ENCODE data around the gene CYCS. TPM values are rescaled to one million over a fixed set of nuclear protein-coding genes. Genes with fewer than 3 reads are reported as not detected.
"Not testable (repeated sequence)": the region's sequence is repeated elsewhere in the genome, so short reads cannot be mapped to it uniquely, and the experiment has no call there.

Gene CYCS
- total RNA-seq, 2 experiments from 2014 or later, result 126 to 131 TPM

DNA sequence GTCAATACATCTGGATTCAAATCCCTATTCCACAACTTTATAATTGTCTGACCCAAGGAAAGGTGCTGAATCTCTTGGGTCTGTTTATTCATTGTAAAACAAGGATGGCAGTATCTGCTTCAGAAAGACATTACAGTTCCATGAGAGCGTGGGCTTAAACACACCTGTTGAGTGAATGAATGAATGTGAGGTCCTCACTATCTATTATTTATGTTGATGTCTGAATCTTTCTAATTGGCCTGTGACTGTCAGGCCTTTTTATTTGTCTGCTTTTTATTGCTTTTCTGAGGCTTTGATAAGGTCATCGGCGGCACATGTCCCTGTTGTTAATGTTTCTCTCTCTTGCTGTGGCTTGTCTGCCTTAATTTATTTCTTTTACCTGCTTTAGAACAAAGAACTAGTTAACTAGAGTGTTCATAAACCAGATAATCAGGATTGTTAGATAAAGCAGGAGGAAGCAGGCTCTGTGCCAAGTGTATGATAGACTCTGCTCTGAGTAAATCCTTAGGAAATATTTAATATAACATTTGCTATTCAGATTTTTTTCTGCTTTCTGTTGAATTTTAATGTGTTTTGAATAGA, 42.3 kb upstream of the CYCS start:
- intact Hi-C loops (cut with DNase I, micrococcal nuclease), result no loop called here
- H3K27me3 Mint-ChIP-seq, result no peaks in the 10 kb centered on the region
- Histone ChIP-seq H3K4me1 (ENCODE audit: insufficient read depth, low read length) (no peaks in the 10 kb centered on the region), H3K27ac (ENCODE audit: low read depth in 1 of 2, low read length in 2 of 2) (no peak overlapping the region), H3K36me3 (ENCODE audit: insufficient read depth, low read length) (peaks cover 4% of the 10 kb centered on the region), H3K27me3 (ENCODE audit: control insufficient read depth in 1 of 2, insufficient read depth in 2 of 2, low read length in 2 of 2) (no peaks in the 10 kb centered on the region), H3K9me3 (ENCODE audit: control insufficient read depth in 1 of 2, insufficient read depth in 1 of 2, low read length in 2 of 2) (no peaks in the 10 kb centered on the region), H3K4me3 (ENCODE audit: low read length) (no peak overlapping the region)
- POLR2A ChIA-PET, result no interaction called here
- no peaks in the 10 kb centered on the region for H3K4me1 Mint-ChIP-seq (ENCODE audit: low read depth)
- no peak overlapping the region for H3K4me3 Mint-ChIP-seq
- H3K36me3 Mint-ChIP-seq (ENCODE audit: low read depth), result peaks cover 39% of the 10 kb centered on the region
- DNase-seq (no peak), ATAC-seq (ENCODE audit: poor library complexity) (no peak)
- H3K9me3 Mint-ChIP-seq, result no peaks in the 10 kb centered on the region
- no peak overlapping the region for H3K27ac Mint-ChIP-seq
- TF ChIP-seq, protein P1, sequence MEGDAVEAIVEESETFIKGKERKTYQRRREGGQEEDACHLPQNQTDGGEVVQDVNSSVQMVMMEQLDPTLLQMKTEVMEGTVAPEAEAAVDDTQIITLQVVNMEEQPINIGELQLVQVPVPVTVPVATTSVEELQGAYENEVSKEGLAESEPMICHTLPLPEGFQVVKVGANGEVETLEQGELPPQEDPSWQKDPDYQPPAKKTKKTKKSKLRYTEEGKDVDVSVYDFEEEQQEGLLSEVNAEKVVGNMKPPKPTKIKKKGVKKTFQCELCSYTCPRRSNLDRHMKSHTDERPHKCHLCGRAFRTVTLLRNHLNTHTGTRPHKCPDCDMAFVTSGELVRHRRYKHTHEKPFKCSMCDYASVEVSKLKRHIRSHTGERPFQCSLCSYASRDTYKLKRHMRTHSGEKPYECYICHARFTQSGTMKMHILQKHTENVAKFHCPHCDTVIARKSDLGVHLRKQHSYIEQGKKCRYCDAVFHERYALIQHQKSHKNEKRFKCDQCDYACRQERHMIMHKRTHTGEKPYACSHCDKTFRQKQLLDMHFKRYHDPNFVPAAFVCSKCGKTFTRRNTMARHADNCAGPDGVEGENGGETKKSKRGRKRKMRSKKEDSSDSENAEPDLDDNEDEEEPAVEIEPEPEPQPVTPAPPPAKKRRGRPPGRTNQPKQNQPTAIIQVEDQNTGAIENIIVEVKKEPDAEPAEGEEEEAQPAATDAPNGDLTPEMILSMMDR (IDR thresholded peaks at IDR 0.05), result no peak
- CTCF ChIA-PET, result no interaction called here

DNA sequence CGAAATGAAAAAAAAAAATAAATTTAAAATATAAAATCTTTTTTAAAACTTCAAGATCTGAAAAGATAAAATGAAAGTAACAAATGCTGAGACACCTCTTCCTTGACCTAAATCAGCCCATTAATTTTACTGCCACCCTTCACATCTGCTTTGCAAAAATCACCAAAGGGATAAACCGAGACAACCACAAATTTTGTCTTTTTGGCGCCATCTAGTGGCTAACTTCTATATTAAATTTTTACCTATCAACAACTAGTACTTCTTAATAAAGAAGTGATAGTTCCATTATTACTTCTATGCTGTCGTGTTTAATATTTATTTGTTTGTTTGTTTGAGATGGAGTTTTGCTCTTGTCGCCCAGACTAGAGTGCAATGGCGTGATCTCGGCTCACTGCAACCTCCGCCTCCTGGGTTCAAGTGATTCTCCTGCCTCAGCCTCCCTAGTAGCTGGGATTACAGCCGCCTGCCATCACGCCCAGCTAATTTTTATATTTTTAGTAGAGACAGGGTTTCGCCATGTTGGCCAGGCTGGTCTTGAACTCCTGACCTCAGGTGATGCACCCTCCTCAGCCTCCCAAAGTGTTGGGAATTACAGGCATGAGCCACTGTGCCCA, 35.0 kb upstream of the CYCS start:
- intact Hi-C loops (cut with DNase I, micrococcal nuclease), result loop anchor here in 1 of 2 experiments (5.0 kb wide), 1 partner anchor 68 kb away; no protein-coding TSS in a partner anchor
- H3K27me3 ChIP-seq (ENCODE audit: control insufficient read depth in 1 of 2, insufficient read depth in 2 of 2, low read length in 2 of 2); H3K4me1 ChIP-seq (ENCODE audit: insufficient read depth, low read length); H3K36me3 ChIP-seq (ENCODE audit: insufficient read depth, low read length); H3K4me3 Mint-ChIP-seq; H3K9me3 Mint-ChIP-seq; ATAC-seq (ENCODE audit: poor library complexity); H3K9me3 ChIP-seq (ENCODE audit: control insufficient read depth in 1 of 2, insufficient read depth in 1 of 2, low read length in 2 of 2); H3K4me1 Mint-ChIP-seq (ENCODE audit: low read depth); H3K27ac Mint-ChIP-seq; H3K4me3 ChIP-seq (ENCODE audit: low read length); H3K27me3 Mint-ChIP-seq; H3K27ac ChIP-seq (ENCODE audit: low read depth in 1 of 2, low read length in 2 of 2): not testable (repeated sequence)
- ChIA-PET CTCF (interaction anchor here (1.8 kb wide), 2 partner anchors 20 to 35 kb away, joined by 6 read pairs; partner anchors contain the start of gene CYCS), POLR2A (interaction anchor here (1.1 kb wide), 1 partner anchor 35 kb away, joined by 3 read pairs; the partner anchor contains the start of gene CYCS)
- TF ChIP-seq, protein P1 (IDR thresholded peaks at IDR 0.05), result peak; percentile 92
- H3K36me3 Mint-ChIP-seq (ENCODE audit: low read depth), result peaks cover 41% of the 10 kb centered on the region
- DNase-seq, result peak in 4 of 14 experiments; percentile 36 to 78 (median 68)

DNA sequence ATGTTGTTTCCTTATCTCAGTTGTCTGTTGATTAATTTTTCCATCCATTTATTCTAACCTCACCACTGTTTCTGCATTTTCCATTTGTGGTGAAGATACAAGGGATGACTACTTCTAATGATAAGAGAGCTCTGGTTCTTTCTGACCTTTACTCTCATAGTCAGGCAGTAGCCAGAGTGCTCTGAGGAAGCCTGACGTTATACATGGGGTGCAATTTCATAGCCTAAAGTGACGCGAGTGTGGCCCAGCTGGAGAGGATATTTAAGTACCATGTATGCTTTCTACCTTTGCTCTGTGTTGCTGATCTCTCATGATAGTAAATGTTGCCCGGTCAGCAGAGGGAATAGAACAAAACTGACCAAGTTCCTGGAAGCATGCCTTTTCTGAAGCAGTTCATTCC, 33.9 kb upstream of the CYCS start:
- Histone ChIP-seq H3K36me3 (ENCODE audit: insufficient read depth, low read length) (peaks cover 3% of the 10 kb centered on the region), H3K4me1 (ENCODE audit: insufficient read depth, low read length) (no peaks in the 10 kb centered on the region), H3K27me3 (ENCODE audit: control insufficient read depth in 1 of 2, insufficient read depth in 2 of 2, low read length in 2 of 2) (no peaks in the 10 kb centered on the region), H3K9me3 (ENCODE audit: control insufficient read depth in 1 of 2, insufficient read depth in 1 of 2, low read length in 2 of 2) (no peaks in the 10 kb centered on the region), H3K27ac (ENCODE audit: low read depth in 1 of 2, low read length in 2 of 2) (no peak overlapping the region), H3K4me3 (ENCODE audit: low read length) (no peak overlapping the region)
- DNase-seq, result no peak
- intact Hi-C loops (cut with DNase I, micrococcal nuclease), result loop anchor here in 1 of 2 experiments (5.0 kb wide), 1 partner anchor 67 kb away; no protein-coding TSS in a partner anchor
- ChIA-PET POLR2A (no interaction called here), CTCF (interaction anchor here (1.8 kb wide), 1 partner anchor 34 kb away, joined by 6 read pairs; the partner anchor contains the start of gene CYCS)
- TF ChIP-seq, protein P1 (IDR thresholded peaks at IDR 0.05), result no peak
- peaks cover 50% of the 10 kb centered on the region for H3K36me3 Mint-ChIP-seq (ENCODE audit: low read depth)
- H3K27me3 Mint-ChIP-seq, result no peaks in the 10 kb centered on the region
- no peak for ATAC-seq (ENCODE audit: poor library complexity)
- H3K4me1 Mint-ChIP-seq (ENCODE audit: low read depth), result no peaks in the 10 kb centered on the region
- H3K27ac Mint-ChIP-seq, result no peak overlapping the region
- no peak overlapping the region for H3K4me3 Mint-ChIP-seq
- H3K9me3 Mint-ChIP-seq, result no peaks in the 10 kb centered on the region
